ENCODE measurements around the gene LBX2.

LBX2 gene

DNA sequence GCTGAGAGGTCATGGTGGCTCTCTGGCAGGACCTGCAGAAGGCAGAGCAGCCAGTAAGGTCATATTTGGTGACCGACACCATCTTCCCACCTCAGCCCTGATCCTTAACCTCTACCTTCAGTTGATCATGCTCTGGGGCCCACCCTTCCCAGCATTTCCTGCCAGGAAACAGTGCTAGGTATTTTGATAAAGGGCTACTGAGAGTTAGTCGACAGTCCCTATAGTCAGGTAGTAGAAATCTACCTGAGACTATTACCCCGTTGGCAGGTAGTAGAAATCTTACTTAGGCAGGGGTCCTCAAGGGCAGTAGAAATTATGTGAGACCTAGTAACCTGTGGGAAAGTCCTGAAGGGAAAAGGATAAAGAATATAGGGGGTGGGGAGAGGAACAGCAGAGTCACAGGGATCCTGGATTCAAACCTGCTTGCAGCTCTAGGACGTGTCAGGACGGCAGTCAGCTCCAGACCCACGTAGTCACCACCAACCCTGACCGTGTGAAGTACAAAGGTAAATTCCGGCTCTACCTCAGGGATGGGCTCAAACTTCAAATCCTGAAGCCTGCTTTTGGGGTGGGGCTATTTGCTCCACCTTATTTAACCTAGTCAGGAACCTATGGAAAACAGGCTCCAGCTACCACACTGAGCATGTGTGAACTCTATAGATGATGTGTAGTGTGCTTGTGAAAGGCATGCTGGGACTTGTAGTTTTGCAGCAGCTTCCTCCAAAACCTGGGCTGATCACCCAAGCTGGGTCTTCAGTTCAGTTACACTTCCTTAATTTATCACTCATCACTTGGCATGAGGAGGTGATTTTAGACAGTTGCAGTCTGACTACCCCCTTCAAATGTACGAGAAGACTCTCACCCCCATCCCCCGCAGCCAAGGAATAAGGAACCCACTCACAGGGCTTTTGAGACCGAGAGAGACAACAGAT is 26.6 kb upstream of the LBX2 start, which contains the start of gene DQX1:
Gene DQX1, minus strand, starts transcription at position 515 of the 932 bp plus-strand sequence. Its CDS starts 502 bp downstream, at position 13.
- DNase-seq, result peak; percentile 35 to 56

DNA sequence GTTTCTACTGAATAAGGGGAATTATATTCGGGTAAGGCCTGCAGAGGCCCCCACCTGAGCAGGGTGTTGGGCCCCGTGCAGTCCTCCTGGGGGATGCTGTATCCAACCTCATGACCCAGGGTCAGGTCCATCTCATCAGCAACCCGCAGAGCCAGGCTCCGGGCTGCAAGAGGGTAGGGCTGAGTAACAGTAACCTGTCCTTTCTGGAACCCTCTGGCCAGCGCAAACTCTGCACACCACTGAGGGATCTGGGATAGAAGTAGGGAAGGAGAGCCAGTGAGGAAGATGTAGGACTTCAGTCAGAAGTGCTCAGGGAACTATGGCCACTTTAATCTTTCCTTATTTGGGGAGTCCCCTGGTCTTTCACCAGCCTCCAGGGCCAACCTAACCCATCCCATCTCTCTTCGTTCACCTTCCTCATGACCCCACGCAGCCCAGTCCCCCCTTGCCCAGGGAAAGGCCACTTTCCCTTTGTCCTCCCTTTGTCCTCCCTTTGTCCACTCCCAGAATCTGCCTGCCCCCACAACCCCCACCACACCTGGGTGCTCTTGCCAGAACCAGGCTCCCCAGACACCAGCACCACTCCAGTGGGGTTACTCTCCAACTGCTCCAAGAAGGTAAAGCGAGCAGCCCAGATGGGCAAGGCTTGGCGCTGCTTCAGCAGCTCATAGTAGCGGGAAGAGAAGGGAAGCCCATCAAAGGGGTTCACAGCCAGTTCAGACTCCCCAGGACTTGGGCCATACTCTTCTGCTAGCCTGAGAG is 25.7 kb upstream of the LBX2 start:
- DNase-seq, result no peak

DNA sequence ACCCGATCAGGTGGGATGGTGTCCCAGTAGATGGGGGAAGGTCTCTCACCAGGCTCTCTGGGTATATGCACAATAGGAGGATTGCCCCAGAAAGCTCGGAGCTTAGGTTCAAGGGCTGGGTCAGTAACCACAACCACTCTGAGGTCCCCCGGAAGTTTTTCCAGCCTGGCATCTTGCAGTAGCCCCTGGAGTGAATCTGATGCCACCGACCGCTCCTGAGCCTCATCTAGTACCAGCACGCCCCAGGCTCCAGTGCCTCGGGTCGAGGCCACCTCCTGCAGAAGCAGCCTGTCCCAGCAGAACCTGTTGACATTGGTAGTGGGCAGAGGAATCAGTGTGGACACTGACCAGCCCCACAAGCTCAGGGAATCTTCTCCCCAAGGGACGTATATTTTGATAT is 24.6 kb upstream of the LBX2 start:
- no peak for DNase-seq

DNA sequence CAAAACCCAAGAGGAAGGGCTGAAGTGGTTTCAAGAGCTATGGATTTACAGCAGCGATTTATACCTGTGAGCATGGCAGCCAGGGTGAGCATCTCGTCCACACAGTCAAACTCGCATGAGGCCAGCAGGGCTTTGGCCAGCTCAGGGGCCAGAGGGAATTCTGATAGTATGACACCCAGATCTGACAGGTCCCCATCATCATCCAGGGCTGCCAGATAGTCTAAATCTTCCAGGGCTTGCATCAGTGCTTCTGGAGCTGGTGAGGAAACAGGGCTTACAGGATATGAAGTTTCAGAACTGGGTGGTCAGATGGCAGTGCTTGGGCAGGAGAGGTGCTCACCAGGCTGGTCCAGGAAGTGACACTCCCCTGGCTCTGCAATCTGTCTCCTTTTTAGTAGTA is 23.1 kb upstream of the LBX2 start:
- no peak for DNase-seq

DNA sequence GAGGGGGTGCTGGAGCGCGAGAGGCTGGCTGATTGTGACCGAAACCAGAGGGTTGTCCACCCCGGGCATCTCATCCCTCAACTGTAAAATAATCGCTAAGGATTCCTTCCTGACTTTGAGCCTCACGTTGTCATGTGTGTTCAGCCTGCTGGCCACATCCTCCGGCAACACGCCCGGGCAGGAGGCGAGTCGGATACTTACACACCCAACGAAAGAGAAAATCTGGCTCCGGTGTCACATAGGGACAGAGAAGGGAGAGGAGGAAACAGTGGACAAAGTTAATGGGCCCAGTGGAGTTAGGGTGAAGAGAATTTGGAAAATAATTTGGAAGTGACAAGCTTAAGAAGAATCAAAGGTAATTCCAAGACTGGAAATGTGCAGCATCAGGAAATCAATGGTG is 17.2 kb upstream of the LBX2 start:
- no peak for DNase-seq

DNA sequence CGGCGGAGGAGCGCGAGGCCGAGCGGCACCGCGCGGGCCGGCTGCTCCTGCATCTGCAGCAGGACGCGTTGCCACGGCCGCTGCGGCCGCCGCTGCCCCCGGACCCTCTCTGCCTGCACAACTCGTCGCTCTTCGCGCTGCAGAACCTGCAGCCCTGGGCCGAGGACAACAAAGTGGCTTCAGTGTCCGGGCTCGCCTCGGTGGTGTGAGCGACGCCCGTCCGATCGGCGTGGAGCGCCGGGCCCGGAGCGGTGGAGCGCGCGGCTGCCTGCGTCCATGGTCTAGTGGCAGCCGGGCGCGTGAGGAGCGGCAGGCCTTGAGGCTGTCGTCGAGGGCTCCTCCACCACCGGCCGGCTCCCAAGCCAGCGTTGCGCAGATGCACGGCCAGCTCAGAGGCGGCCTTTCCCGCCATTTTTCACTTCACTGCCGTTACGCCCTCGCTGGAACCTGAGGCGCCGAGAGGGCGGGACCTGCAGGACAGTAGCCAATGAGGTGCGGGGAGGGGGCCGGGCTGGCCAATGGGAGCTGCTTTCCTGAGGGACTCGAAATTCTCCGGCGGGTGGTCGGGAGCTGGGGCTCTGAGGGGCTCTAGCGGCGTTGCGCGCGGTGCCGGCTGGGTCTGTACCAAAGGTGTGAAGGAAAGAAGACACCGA is 16.7 kb upstream of the LBX2 start:
- DNase-seq, result no peak

DNA sequence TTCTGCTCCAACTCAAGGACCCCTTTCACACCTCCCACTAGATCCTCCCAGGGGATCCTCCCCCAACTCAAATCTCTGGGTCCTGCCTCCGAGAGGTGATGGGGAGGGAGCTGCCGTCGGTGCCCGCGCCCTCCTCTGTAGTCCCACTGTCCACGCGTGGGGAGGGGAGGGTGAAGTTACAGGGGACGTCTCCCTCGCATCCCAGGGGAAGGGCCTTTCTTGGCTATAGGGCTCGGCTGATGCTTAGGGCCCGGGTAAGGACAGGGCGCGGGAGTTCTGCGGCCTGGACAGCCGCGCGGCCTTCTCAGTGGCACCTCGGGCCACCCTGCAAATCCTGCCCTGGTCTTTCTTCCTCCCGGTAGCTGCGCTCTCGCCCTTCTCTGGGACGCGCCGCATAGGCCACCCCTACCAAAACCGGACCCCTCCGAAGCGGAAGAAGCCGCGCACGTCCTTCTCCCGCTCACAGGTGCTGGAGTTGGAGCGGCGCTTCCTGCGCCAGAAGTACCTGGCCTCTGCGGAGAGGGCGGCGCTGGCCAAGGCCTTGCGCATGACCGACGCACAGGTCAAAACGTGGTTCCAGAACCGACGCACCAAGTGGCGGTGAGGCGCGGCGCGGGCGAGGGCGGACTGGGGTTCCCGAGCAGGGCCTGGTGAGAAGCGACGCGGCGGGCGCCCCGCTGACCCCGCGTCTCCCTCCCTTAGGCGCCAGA is 16.0 kb upstream of the LBX2 start:
- no peak for DNase-seq

DNA sequence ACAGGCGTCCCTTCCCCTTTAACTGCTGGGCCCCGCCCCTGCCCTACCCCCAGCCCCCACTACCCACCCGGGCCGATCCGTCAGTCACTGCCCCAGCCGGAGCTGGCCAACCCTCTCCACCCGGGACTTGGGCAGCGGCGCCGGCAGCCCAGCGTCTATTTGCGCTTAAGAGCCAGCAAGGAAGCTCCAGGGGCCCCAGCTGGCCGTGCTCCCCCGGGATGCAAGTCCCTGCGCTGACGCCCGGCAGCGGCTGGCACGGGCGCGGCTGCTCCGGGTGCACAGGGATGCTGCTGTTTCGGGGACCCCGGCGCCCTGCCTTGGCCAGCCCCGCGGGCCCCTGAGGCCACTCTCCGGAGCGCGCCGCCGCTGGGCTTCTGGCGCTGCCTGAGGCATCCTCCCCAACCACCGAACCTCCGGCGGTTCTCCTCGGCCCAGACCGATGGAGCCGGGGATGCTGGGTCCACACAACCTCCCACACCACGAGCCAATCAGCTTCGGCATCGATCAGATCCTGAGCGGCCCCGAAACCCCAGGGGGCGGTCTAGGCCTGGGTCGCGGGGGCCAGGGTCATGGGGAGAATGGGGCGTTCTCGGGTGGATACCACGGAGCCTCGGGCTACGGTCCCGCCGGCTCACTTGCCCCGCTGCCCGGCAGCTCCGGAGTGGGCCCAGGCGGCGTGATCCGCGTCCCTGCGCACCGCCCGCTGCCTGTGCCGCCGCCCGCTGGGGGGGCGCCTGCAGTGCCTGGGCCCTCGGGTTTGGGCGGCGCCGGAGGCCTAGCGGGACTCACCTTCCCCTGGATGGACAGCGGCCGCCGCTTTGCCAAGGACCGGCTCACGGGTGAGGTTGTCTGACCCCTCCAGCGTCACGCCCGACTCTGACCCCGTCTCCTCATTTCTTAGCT is 15.2 kb upstream of the LBX2 start, which contains the start of gene TLX2:
Gene TLX2, plus strand, starts transcription at position 83 of the 903 bp plus-strand sequence. Its CDS starts 357 bp downstream, at position 440.
- DNase-seq, result no peak

DNA sequence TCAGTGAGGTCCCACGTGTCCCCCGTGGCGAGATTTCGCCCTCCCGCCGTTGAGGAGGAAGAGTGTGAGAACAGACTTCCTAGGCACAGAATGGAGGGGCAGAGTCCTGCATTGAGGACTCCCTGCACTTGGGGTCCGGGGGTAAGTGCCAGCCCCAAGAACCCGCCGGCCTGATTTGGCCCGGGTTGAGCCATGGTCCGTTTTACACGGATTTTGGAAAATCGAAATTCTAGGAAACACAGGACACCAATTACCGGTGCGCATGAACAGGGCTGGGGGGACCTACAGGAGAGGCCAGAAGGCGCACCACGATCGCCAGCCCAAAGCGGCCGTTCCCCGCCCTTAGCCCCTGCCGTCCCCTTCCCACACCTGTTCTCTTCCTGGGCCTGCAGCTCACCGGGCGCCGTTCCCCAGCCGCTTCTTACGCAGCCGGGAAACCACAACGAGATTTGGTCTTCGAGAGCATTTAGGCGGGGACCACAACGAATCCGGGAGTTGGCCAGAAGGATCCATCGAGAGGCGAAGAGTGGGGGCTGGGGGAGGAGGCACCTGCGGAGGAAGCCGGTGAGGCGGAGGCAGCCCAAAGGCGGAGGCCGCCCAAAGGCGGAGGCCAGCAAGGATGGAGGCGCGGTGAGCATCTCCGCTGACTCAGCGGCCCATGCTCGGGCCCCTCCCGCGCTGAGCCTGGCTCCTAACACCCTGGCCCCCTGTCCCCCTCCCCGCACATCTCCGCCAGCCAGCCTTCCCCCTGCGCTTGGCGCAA is 14.4 kb upstream of the LBX2 start:
- no peak for DNase-seq

DNA sequence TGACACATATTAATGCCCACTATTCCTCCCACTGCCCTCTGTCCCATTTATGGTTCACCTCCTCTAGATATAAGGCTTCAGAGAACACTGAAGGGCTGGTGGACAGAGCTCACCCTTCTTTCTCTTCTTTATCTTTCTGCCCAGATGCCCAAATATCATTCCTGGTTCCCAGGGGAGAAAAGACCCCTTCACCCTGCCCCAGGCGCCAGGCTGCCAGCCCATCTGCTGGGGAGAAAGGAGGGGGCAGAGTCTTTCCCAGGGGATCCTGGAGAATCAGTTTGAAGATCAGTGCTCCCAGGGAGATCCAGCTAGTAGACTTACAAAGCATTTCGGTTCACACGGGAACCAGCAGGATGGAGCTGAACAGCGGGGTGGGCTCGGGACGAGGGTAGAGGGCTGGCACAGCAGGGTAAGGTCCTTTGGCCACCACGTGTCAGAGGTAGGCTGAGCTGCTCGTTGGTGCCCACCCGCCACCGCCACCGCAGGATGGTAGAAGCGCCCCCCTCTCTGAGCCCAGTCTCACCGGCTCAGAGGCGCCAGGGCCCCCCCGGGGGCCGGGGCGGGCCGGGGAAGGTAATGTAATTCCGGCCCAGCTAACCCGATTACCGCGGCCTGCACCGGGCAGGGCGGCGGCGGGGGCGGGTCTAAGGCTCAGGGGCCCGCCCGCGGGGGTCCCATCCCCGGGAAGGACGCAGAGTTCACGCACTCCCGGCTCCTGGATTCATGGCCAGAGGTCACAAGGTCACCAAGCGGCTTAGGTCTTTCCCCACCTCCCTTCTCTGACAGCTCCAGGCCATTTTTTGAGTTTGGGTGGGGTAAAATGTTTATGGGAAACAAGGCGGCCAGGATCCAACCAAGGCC is 13.6 kb upstream of the LBX2 start:
- DNase-seq, result no peak

DNA sequence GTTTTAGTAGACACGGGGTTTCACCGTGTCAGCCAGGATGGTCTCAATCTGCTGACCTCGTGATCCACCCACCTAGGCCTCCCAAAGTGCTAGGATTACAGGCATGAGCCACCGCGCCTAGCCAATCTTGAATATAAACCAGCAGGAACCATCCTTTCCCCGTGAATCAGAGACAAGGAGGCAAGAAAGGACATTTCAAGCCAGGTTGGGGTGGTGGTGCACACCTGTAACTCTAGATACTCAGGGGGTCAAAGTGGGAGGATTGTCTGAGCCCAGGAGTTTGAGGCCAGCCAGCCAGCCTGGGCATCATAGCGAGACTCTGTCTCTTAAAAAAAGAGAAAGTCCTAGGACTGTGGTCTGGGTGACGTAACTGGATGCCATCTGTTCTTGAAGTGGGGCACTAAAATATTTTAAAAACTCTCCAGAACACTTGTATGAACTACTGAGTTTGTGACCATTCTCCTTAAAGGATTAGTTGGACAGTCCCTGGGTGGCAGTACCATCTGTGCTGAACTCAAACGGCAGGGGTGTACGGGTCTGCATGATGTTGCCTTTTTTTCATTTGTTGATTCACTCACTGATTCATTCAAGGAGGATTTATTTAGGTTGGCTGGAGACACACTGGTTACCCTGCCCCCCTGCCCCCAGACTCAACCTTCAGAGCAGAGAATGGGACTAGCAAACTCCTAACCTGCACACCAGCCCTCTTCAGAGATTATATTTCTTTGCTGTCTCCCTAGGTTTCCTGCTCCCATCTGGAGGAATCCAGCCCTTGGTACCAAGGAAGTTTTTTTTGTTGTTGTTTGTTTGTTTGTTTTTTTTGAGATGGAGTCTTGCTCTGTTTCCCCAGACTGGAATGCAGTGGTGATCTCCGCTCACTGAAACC is 11.9 kb upstream of the LBX2 start:
- DNase-seq, result no peak

DNA sequence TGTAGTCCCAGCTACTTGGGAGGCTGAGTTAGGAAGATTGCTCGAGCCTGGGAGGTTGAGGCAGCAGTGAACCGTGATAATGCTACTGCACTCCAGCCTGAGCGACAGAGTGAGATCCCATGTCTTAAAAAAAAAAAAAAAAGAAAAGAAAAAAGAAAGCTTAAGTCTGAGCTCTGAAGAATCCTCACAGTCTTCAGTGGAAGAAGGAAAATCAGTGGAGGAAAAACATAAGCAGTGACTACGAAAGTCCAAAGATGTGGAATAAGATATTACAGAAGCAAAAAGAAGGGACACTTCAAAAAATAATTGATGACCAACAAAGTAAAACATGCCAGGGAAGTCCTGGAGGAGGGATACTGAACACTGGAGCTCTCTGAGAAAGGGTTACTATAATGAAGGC is 10.9 kb upstream of the LBX2 start:
- DNase-seq, result no peak

DNA sequence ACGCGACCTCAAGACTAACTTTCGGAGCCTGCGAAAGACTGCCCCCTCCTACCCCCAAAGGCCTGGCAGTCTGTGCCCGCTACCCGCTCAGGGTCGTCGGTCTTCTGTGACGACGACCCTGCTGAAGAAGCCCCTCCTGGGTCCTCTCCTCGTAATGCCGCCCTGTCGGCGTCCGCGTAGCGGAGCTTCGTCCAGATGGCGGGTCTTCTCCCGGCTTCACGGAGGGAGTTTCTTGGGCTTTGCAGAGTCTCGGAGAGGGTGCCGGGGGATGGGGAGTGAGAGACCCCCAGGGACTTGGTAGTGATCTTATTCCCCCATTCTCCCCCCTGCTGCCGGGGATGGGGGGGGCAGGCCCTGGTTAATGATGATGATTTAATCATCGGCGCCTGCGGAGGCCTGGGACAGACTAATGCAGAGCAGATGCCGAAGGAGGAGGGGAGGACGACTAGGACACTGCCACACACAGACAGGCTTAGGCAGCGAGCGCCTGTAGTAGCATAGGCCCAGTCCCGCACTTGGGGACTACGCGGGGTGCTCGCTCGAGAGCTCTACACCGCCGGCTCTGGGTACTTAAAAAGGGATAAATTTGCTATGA is 8.6 kb upstream of the LBX2 start:
- DNase-seq, result no peak

DNA sequence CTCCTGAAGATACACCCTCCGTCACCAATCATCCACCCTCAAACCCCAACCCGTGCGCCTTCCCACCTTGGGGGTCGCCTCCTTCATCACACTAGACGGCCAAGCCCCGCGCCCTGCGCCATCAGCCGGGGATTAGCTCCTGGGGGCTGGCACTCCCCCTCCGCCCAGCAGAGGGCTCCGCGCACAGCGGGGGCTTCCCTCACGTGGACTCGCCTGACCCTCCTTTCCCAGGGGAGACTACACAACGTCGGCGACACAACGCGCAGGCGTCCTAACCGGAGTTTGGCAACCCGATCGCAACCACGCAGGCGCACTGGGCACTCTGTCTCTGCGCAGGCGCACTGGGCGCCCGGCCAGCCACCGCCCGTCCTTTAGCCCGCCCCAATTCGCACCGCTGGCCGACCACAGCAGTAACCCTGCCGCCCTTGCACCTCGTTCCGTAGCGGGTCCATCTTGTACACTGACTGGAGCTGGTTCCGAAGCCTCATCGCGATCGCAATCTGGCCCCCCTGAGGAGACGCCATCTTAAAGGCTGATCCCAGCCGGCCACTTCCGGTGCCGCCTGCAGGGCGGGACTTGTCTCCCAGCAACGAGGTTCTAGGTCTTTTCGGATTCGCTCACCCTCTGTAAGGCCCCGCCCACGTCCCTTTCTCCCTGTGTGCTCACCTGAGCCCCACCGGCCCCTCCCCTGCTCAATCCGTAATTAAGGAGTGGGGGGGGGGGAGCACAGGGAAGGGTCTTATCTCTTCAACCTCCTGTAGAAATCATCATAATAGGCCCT is 7.9 kb upstream of the LBX2 start, which contains the start of gene PCGF1:
Gene PCGF1, minus strand, starts transcription at position 551 of the 781 bp plus-strand sequence. Its CDS starts 27 bp downstream, at position 524.
- peak; percentile 90 to 91 for DNase-seq

DNA sequence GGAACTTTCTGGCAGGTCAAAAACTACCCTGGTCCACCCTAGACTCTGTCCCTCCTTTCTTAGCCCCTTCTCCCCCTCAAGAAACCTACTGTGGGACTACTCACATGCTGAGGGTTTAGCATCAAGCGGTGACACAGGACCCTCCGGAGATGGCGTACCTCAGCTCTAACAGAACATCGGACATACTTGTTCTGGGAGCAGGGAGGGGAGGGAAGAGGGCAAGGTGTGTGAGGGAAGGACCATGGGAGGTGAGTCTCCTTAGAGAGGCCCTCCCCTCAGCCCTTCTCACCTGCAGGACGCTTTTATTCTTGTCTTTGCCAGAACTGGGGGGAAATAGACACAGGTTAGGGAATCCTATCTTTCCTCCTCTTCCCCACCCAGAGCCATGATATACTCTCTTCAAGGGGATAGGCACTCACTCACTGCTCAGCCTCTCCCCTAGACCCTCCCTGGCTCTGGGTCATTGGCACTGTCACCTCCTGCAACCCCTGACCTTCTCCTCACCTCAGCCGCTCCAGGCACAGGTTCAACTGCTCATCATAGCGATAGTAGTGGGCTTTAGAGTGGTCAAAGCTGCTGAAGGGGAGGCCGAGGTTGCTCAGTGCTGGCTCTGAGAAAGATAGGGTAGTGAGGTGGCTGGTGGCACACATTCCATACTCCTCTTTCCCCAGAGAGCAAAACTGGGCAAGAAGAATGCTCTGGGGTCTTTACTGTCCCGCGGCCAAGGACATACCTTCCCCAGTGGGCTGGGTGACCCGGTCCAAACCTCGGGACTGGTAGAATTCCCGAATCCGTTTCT is 6.2 kb upstream of the LBX2 start:
- DNase-seq, result no peak

DNA sequence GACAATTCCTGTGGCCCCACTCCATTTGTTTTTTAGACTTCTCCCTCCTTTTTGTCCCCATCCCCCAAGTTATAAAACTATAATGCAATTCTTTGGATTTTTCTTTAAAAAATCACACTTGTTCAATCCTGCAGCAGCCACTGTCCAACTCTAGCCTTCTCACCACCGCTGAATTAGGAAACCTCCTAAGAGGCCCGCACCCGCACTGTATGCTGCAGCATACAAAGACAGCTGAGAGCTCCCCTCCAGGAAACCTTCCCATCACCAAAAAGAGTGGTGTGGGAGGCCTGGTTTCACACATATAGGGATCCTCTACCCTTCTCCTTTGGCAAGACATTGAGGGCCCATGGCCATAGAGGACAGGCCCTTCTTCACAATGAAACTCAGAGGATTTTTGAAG is 5.2 kb upstream of the LBX2 start:
- no peak for DNase-seq

Data from AML-193 (cell line).